Measurements from ENCODE around the gene MRPL34.

The MRPL34 gene

GRCh38 chr19:17341386-17341785, 35.7 kb downstream of the MRPL34 start:
- no peak for DNase-seq (ENCODE audit: low read depth)

GRCh38 chr19:17341845-17342244, 36.2 kb downstream of the MRPL34 start:
- DNase-seq (ENCODE audit: low read depth): no peak

- no peak for DNase-seq (ENCODE audit: low read depth)
Measured at GRCh38 chr19:17346109-17346671, 40.5 kb downstream of the MRPL34 start.

- DNase-seq (ENCODE audit: low read depth): no peak
Measured at GRCh38 chr19:17347361-17347760, 41.7 kb downstream of the MRPL34 start.

- DNase-seq (ENCODE audit: low read depth): no peak
Measured at GRCh38 chr19:17347877-17348276, 42.2 kb downstream of the MRPL34 start.

GRCh38 chr19:17348700-17349099, 43.0 kb downstream of the MRPL34 start:
- no peak for DNase-seq (ENCODE audit: low read depth)

- no peak for DNase-seq (ENCODE audit: low read depth)
Measured at GRCh38 chr19:17351815-17352435, 46.3 kb downstream of the MRPL34 start.

- no peak for DNase-seq (ENCODE audit: low read depth)
Measured at GRCh38 chr19:17352608-17353280, 47.1 kb downstream of the MRPL34 start.

- no peak for DNase-seq (ENCODE audit: low read depth)
Measured at GRCh38 chr19:17353386-17353785, 47.7 kb downstream of the MRPL34 start.
